Thymus (tissue), 11 donors: ENCODE results near the gene NUP214. TPM values are rescaled to one million over a fixed set of nuclear protein-coding genes. Genes with fewer than 3 reads are reported as not detected.

Experiments used
- DNase-seq, 9 donors: peaks; one replicate each; pipeline ENCODE4 v3.0.0-alpha.2; 2013; ENCODE audit warnings: low spot score in 9 of 9, low read depth in 6 of 9, missing footprints in 1 of 9
- H3K27ac ChIP-seq, 2 donors: one replicate each; pipeline ENCODE4 v1.5.1; 2013; ENCODE audit warnings: control low read depth in 1 of 2, low read depth in 1 of 2, low read length in 1 of 2, mild to moderate bottlenecking in 1 of 2, moderate library complexity in 1 of 2
- H3K27me3 ChIP-seq, 2 donors: one replicate each; pipeline ENCODE4 v1.5.1; 2013; ENCODE audit warnings: low read length in 1 of 2; ENCODE audit not compliant: control insufficient read depth in 2 of 2, insufficient read depth in 1 of 2
- H3K36me3 ChIP-seq, 2 donors: one replicate each; pipeline ENCODE4 v1.5.1; 2013; ENCODE audit warnings: low read length in 1 of 2, mild to moderate bottlenecking in 1 of 2, moderate library complexity in 1 of 2; ENCODE audit not compliant: control insufficient read depth in 2 of 2, insufficient read depth in 2 of 2
- H3K4me1 ChIP-seq, 2 donors: one replicate each; pipeline ENCODE4 v1.5.1; 2013; ENCODE audit warnings: low read length in 2 of 2; ENCODE audit not compliant: control insufficient read depth in 2 of 2, insufficient read depth in 2 of 2
- H3K4me3 ChIP-seq, 2 donors: one replicate each; pipeline ENCODE4 v1.5.1; 2013; ENCODE audit warnings: low read length in 2 of 2, control low read depth in 1 of 2, mild to moderate bottlenecking in 1 of 2
- H3K9me3 ChIP-seq, 2 donors: one replicate each; pipeline ENCODE4 v1.5.1; 2013; ENCODE audit warnings: low read length in 1 of 2, mild to moderate bottlenecking in 1 of 2; ENCODE audit not compliant: control insufficient read depth in 2 of 2, insufficient read depth in 1 of 2
- WGBS: extraction: QIAGEN DNeasy Blood & Tissue Kit; methylation state at CpG from one replicate; pipeline ENCODE4 v1.1.7; 2013; 5-methylcytosine and 5-hydroxymethylcytosine counted together
- polyA plus RNA-seq: library from polyadenylated mRNA; stranded (reverse); fragments of 200-250 nt; gene quantifications from one replicate; pipeline ENCODE4 v1.2.3, GENCODE V29; 2013
- total RNA-seq: library from RNA; stranded (reverse); fragments of 120-200 nt; gene quantifications from one replicate; pipeline ENCODE4 v1.2.4, GENCODE V29; 2013
- donor health status: healthy.

The NUP214 gene
- total and polyA plus RNA-seq, 2 donors = 31.3 to 35.0 TPM

DNA sequence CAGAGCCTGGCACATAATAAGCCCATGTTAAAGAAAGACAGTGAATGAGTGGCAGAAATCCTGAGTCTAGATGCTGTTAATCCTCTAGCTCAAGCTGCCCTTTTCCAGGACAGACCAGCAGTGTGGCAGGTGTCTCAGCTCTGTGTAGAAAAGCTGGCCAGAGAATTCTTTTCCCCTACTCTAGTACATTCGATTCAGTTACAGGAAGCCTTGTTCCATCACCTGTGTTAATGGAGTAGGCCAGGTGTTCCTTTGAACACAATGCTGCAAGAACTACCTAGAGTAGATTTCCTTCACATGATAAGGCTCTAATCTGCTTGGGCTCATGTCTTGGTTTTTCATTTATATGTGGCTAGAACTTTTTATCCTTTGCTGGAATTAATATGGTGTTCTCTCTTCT is 52.5 kb downstream of the NUP214 start:
- H3K27me3 ChIP-seq = no peaks in the 10 kb centered on the region
- peak in 7 of 9 donors; percentile 52 to 88 (median 71) for DNase-seq
- H3K36me3 ChIP-seq = peaks cover 54 to 68% of the 10 kb centered on the region in 2 donors
- H3K4me1 ChIP-seq = peaks cover 35 to 50% of the 10 kb centered on the region in 2 donors
- H3K9me3 ChIP-seq = no peaks in the 10 kb centered on the region
- H3K4me3 ChIP-seq = no peak overlapping the region
- WGBS = 24% methylated on average over 1 of the region's 1 CpG
- H3K27ac ChIP-seq = peak overlapping the region; percentile 56 to 95

DNA sequence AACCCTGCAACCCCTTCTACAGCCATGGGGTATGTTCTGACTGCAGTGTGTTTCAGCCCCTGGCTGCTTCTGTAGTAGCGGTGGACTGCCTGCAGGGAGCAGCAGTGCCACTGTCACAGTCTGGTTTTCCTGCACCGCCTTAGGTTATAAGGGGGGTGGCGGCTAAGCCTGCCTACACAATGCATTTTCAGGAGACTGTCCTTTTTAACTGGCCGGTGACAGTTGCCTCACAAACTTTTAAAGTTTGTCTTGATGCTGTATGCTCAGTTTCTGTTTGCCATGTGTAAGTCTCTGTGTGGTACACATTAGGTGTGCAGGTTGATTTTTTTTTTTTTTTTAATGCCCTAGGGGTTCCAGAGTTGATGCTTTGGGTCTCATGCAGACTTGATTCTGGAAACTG is 53.0 kb downstream of the NUP214 start:
- DNase-seq = peak; percentile 73 to 93 (median 85)
- H3K36me3 ChIP-seq = peaks cover 54 to 68% of the 10 kb centered on the region in 2 donors
- H3K27ac ChIP-seq = peak overlapping the region; percentile 80 to 95
- H3K27me3 ChIP-seq = no peaks in the 10 kb centered on the region
- WGBS = 20% methylated on average over 4 of the region's 4 CpGs
- no peaks in the 10 kb centered on the region for H3K9me3 ChIP-seq
- no peak overlapping the region for H3K4me3 ChIP-seq
- H3K4me1 ChIP-seq = peaks cover 35 to 50% of the 10 kb centered on the region in 2 donors

DNA sequence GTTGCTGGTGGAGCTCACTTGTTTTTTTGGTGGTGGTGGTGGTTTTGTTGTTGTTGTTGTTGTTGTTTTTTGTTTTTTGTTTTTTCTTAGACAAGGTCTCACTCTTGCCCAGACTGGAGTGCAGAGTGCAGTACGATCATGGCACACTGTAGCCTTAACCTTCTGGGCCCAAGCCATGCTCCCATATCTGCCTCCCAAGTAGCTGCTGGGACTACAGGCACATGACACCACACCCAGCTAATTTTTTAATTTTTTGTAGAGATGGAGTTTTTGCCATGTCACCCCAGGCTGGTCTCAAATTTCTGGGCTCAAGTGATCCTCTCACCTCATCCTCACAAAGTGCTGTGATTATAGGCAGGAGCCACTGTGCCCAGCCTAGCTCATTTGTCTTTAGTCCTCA is 53.5 kb downstream of the NUP214 start:
- Histone ChIP-seq H3K9me3 (no peaks in the 10 kb centered on the region), H3K36me3 (peaks cover 52 to 66% of the 10 kb centered on the region in 2 donors), H3K27me3 (no peaks in the 10 kb centered on the region), H3K4me1 (peaks cover 31 to 49% of the 10 kb centered on the region in 2 donors), H3K4me3 (no peak overlapping the region), H3K27ac (peak overlapping the region; percentile 80 to 95)
- WGBS = 93% methylated on average over 1 of the region's 1 CpG
- DNase-seq = no peak

DNA sequence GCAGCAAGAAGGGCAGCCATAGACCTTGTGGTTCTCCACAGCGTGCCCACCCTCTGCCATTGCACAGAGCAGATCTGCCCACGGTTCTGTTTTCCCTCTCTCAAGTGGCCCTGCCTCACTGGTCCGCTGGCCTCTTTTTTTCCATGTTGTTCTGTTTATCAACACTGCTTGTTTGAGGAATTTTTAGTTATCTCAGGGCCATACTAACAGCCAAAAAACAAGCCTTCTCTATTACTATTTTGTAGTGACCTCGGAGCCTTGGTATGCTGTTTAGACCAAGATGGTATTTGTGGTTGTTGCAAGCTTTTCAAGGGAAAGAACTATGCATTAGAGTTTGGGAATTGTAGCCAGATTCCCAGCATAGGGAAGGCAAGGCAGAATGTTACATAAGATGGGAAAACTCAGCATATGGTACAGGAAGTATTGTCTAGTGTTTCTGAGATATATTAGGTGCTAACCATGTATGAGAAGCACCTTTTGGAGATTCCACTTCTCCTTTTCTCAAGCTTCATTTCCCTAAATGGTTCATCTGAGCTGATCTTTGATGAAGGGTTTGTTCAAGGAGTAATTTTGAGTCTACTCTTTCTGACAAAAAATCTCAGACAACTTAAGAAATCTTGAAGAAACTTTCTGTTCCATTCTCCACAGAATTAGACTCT is 54.3 kb downstream of the NUP214 start:
- peaks cover 45 to 60% of the 10 kb centered on the region in 2 donors for H3K36me3 ChIP-seq
- H3K9me3 ChIP-seq = no peaks in the 10 kb centered on the region
- no peaks in the 10 kb centered on the region for H3K27me3 ChIP-seq
- H3K4me1 ChIP-seq = peaks cover 27 to 44% of the 10 kb centered on the region in 2 donors
- H3K27ac ChIP-seq = peak overlapping the region; percentile 80 to 95
- no peak for DNase-seq
- H3K4me3 ChIP-seq = no peak overlapping the region
- 94% methylated on average over 4 of the region's 4 CpGs for WGBS

DNA sequence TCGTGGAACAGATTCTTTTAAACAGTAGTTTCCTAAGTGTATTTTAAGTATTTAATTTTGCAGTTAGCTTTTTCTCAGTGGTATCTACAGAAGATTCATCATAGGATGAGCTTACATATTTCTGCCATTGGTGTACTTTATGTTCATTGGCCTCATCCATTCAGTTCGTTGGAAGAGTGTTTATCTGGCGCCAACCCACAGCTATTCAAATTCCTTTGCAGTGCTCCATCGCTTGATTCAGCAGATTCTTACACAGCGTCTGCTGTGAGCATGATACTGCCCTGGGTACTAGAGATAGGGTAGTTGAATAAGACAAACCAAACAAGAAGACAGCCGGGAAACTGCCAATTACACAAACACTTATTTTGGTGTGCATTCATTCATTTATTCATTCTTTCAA is 55.1 kb downstream of the NUP214 start:
- H3K4me1 ChIP-seq = peaks cover 22 to 38% of the 10 kb centered on the region in 2 donors
- H3K27me3 ChIP-seq = no peaks in the 10 kb centered on the region
- 96% methylated on average over 6 of the region's 6 CpGs for WGBS
- H3K36me3 ChIP-seq = peaks cover 38 to 59% of the 10 kb centered on the region in 2 donors
- no peaks in the 10 kb centered on the region for H3K9me3 ChIP-seq
- H3K4me3 ChIP-seq = no peak overlapping the region
- H3K27ac ChIP-seq = no peak overlapping the region
- no peak for DNase-seq

DNA sequence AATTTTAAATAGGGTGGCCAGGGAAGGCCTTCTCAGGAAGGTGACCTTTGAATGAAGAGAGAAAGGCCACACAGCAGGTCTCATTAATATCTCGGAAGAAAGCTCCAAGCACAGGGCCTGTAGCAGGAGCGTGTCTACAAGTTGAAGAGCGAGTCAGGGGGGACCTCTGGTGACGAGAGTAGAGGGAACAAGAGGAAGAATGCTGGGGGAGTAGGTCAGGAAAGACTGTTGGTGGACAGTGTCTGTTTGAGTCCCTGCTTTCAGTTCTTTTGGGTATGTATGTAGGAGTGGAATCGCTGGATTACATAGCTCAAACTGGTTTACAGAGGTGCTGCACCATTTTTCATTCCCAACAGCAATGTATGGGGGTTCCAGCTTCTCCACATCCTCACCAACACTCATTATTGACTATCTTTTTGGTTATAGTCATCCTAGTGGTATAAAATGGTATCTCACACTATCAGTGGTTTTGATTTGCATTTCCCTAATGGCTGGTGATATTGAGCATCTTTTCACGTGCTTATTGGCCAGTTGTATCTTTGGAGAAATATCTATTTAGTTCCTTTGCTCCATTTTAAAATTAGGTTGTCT is 55.8 kb downstream of the NUP214 start:
- H3K9me3 ChIP-seq = no peaks in the 10 kb centered on the region
- WGBS = 98% methylated on average over 6 of the region's 6 CpGs

DNA sequence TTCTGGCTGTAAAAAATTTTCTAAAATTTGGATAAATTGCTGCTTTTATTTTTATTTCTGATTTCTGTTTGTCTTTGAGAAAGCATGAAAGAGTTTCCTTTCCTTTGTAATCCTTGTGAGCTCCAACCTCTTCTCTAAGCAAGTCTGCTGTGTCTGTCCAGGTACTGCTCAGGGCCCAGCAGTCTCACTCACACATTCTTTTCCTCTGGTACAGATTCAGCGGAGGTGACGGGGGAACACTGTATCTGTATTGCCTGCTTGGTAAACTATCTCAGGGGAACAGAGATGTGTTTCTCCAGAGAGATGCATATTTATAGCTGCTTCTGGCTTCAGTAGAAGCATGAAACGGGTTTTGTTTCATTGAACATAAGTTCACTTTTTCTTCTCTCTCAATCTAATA is 60.5 kb downstream of the NUP214 start:
- DNase-seq = no peak
- H3K36me3 ChIP-seq = peaks cover 46 to 59% of the 10 kb centered on the region in 2 donors
- no peaks in the 10 kb centered on the region for H3K4me1 ChIP-seq
- no peak overlapping the region for H3K27ac ChIP-seq
- 96% methylated on average over 3 of the region's 3 CpGs for WGBS
- H3K27me3 ChIP-seq = no peaks in the 10 kb centered on the region
- no peak overlapping the region for H3K4me3 ChIP-seq
- no peaks in the 10 kb centered on the region for H3K9me3 ChIP-seq

More for the DNA sequence above, 55.8 kb downstream of the NUP214 start:
- H3K36me3 ChIP-seq = peaks cover 38 to 58% of the 10 kb centered on the region in 2 donors
- H3K27ac ChIP-seq = no peak overlapping the region
- no peak for DNase-seq
- H3K4me3 ChIP-seq = no peak overlapping the region
- H3K27me3 ChIP-seq = no peaks in the 10 kb centered on the region
- H3K4me1 ChIP-seq = peaks cover 22 to 32% of the 10 kb centered on the region in 2 donors

DNA sequence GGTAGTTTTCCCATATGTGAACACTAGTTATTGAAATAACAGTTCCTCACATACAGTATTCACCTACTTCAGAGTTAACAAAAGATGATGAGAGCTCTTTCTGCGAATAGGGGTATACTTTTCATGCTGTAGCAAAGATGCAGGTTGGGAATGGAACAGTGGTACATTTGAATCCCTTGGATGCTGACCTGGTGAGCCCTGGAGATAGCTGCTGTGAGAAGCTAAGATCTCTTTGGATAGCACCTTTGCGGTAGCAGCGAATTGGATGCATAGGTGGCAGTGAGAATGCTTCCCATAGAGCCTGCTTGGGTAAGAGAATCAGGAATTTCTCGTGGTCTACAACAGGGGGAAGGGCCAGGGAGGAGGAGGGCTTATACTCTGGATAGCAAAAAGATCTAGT is 61.2 kb downstream of the NUP214 start:
- peaks cover 41 to 53% of the 10 kb centered on the region in 2 donors for H3K36me3 ChIP-seq
- no peaks in the 10 kb centered on the region for H3K27me3 ChIP-seq
- H3K27ac ChIP-seq = no peak overlapping the region
- DNase-seq = no peak
- H3K9me3 ChIP-seq = no peaks in the 10 kb centered on the region
- 97% methylated on average over 4 of the region's 4 CpGs for WGBS
- H3K4me3 ChIP-seq = no peak overlapping the region
- H3K4me1 ChIP-seq = no peaks in the 10 kb centered on the region

DNA sequence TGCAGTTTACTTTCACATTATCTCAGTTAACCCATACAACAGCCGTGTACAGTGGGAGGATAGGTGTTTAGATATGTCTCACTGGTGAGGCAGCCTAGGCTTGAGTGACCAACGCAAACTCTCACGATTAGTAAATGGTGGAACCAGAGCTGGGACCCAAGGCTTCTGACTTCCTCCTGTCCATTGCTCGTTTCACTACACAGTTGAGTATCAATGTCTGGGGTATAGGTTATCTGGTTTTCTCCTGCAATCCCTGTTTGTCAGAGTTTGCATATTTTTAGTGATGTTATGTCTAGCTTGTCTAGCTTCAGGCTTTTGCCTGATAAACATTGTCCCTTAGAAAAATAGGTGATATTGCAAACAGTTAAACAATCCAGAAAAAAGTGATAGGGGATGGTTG is 62.6 kb downstream of the NUP214 start:
- Histone ChIP-seq H3K4me1 (no peaks in the 10 kb centered on the region), H3K27me3 (no peaks in the 10 kb centered on the region), H3K36me3 (peaks cover 47 to 61% of the 10 kb centered on the region in 2 donors), H3K4me3 (no peak overlapping the region), H3K27ac (no peak overlapping the region), H3K9me3 (no peaks in the 10 kb centered on the region)
- 95% methylated on average over 4 of the region's 4 CpGs for WGBS
- DNase-seq = no peak
